ENCODE results near the gene GBF1. TPM values are rescaled to one million over a fixed set of nuclear protein-coding genes. Genes with fewer than 3 reads are reported as not detected.

GBF1 gene
- total RNA-seq, 1 experiment from 2014 or later: 23.7 TPM

DNA sequence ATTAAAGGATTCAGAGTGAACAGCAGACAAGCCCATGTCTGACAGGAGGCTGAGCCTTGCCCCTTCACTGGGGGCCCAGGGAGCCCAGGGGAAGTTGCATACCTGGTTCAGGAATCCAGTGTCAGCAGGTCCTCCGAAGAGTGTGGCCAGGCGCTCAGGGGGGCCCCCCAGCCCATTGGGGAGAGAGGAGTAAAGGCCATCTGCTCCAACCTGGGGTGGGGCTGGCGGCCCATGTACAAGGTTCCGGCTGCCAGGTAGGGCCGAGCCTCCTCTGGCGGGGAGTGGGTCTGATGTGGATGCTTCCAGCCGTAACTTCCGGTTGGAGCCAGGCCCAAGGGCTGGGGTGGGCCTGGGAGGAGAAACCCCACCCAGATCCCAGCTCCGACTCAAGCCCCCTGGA, 171.0 kb downstream of the GBF1 start:
- no peaks in the 10 kb centered on the region; a peak in 1 of 5 replicates for H3K9me3 Mint-ChIP-seq
- H3K79me1 ChIP-seq (ENCODE audit: insufficient read depth, low read depth, low read length, poor library complexity, severe bottlenecking): no peaks in the 10 kb centered on the region
- no peak overlapping the region for H2BK15ac ChIP-seq (ENCODE audit: low read depth, low read length)
- no peak overlapping the region for H2AK5ac ChIP-seq (ENCODE audit: insufficient read length, low read length)
- no peak overlapping the region for H3K23ac ChIP-seq (ENCODE audit: insufficient read length, low read depth, low read length)
- H4K91ac ChIP-seq (ENCODE audit: insufficient read length, low read depth, low read length): no peak overlapping the region
- H3K18ac ChIP-seq (ENCODE audit: insufficient read length, low read depth, low read length): no peak overlapping the region
- no peak overlapping the region for H2BK12ac ChIP-seq (ENCODE audit: insufficient read length, low read depth, low read length)
- H4K8ac ChIP-seq (replicated peaks; ENCODE audit: insufficient read length, low read depth, low read length): no peak overlapping the region
- no peaks in the 10 kb centered on the region for H3K9me3 ChIP-seq (ENCODE audit: control insufficient read depth, low read depth, low read length)
- no peak for DNase-seq
- peaks cover 26% of the 10 kb centered on the region for H3K23me2 ChIP-seq (ENCODE audit: insufficient read length, low read depth, low read length, poor library complexity, severe bottlenecking)
- no peak overlapping the region for H3K9ac ChIP-seq (ENCODE audit: extremely low read depth, insufficient read length, low read length)
- peaks cover 49% of the 10 kb centered on the region for H3K27me3 Mint-ChIP-seq (ENCODE audit: low read depth)
- H2BK20ac ChIP-seq (ENCODE audit: low read depth, low read length, poor library complexity, severe bottlenecking): no peak overlapping the region
- H2BK5ac ChIP-seq (ENCODE audit: insufficient read length, low read length): no peak overlapping the region
- no peak overlapping the region for H3K27ac ChIP-seq (ENCODE audit: insufficient read length, low read depth, low read length)
- WGBS (ENCODE audit: extremely low coverage, insufficient read length, low lambda C conversion rate): no CpG with 5 or more reads among the region's 9 CpGs
- H2BK120ac ChIP-seq (ENCODE audit: low read depth, low read length, poor library complexity, severe bottlenecking): no peak overlapping the region
- H4K5ac ChIP-seq (ENCODE audit: insufficient read length, low read depth, low read length): no peak overlapping the region
- H3K4me3 Mint-ChIP-seq: no peak overlapping the region; a peak in 1 of 5 replicates
- no peak overlapping the region for H2AFZ ChIP-seq (ENCODE audit: low read length)
- no peaks in the 10 kb centered on the region for H3K79me2 ChIP-seq (ENCODE audit: insufficient read depth, low read length)
- H3K4me1 ChIP-seq (ENCODE audit: insufficient read depth, low read length): peaks cover 4% of the 10 kb centered on the region; the same call in 1 of the 2 replicates
- H3K36me3 Mint-ChIP-seq (ENCODE audit: insufficient read depth in 1 of 3, low read depth in 3 of 3): peaks cover 0 to 1% (median 0%) of the 10 kb centered on the region in 3 experiments; a peak in 1 of 7 replicates
- no peak overlapping the region for H3K27ac Mint-ChIP-seq
- TF ChIP-seq, protein P1, sequence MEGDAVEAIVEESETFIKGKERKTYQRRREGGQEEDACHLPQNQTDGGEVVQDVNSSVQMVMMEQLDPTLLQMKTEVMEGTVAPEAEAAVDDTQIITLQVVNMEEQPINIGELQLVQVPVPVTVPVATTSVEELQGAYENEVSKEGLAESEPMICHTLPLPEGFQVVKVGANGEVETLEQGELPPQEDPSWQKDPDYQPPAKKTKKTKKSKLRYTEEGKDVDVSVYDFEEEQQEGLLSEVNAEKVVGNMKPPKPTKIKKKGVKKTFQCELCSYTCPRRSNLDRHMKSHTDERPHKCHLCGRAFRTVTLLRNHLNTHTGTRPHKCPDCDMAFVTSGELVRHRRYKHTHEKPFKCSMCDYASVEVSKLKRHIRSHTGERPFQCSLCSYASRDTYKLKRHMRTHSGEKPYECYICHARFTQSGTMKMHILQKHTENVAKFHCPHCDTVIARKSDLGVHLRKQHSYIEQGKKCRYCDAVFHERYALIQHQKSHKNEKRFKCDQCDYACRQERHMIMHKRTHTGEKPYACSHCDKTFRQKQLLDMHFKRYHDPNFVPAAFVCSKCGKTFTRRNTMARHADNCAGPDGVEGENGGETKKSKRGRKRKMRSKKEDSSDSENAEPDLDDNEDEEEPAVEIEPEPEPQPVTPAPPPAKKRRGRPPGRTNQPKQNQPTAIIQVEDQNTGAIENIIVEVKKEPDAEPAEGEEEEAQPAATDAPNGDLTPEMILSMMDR (conservative IDR thresholded peaks at IDR 0.05): no peak
- peaks cover 3% of the 10 kb centered on the region; the same call in 1 of the 2 replicates for H3K27me3 ChIP-seq (ENCODE audit: insufficient read depth, low read length)
- no peak overlapping the region for H3K56ac ChIP-seq (ENCODE audit: insufficient read length, low read depth, low read length)
- no peak overlapping the region for H3K14ac ChIP-seq (ENCODE audit: insufficient read depth, low read length)
- H3K4ac ChIP-seq (ENCODE audit: low read depth, low read length): no peak overlapping the region
- no peaks in the 10 kb centered on the region for H4K20me1 ChIP-seq (ENCODE audit: control insufficient read depth, insufficient read depth, insufficient read length)
- peaks cover 23 to 44% of the 10 kb centered on the region in 2 experiments for H3K4me1 Mint-ChIP-seq
- no peak overlapping the region for H3T11ph ChIP-seq (ENCODE audit: low read length)
- H3K4me2 ChIP-seq (ENCODE audit: insufficient read depth, insufficient read length, low read length): no peak overlapping the region
